NCI-H446 treated with DMSO at 0.1 percent for 48 hours (cell line): Measurements from ENCODE around the gene PLCD3.

Source experiments
- DNase-seq: peaks from one replicate; lab custom pipeline; 2025; lab: John Stamatoyannopoulos, UW

PLCD3 gene

DNA sequence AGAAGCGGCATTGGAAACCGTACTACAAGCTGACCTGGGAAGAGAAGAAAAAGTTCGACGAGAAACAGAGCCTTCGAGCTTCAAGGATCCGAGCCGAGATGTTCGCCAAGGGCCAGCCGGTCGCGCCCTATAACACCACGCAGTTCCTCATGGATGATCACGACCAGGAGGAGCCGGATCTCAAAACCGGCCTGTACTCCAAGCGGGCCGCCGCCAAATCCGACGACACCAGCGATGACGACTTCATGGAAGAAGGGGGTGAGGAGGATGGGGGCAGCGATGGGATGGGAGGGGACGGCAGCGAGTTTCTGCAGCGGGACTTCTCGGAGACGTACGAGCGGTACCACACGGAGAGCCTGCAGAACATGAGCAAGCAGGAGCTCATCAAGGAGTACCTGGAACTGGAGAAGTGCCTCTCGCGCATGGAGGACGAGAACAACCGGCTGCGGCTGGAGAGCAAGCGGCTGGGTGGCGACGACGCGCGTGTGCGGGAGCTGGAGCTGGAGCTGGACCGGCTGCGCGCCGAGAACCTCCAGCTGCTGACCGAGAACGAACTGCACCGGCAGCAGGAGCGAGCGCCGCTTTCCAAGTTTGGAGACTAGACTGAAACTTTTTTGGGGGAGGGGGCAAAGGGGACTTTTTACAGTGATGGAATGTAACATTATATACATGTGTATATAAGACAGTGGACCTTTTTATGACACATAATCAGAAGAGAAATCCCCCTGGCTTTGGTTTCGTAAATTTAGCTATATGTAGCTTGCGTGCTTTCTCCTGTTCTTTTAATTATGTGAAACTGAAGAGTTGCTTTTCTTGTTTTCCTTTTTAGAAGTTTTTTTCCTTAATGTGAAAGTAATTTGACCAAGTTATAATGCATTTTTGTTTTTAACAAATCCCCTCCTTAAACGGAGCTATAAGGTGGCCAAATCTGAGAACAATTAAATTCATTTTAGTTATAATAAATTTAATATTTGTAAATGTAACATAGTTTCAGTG is 17.7 kb upstream of the PLCD3 start:
- DNase-seq: peak; percentile 42

DNA sequence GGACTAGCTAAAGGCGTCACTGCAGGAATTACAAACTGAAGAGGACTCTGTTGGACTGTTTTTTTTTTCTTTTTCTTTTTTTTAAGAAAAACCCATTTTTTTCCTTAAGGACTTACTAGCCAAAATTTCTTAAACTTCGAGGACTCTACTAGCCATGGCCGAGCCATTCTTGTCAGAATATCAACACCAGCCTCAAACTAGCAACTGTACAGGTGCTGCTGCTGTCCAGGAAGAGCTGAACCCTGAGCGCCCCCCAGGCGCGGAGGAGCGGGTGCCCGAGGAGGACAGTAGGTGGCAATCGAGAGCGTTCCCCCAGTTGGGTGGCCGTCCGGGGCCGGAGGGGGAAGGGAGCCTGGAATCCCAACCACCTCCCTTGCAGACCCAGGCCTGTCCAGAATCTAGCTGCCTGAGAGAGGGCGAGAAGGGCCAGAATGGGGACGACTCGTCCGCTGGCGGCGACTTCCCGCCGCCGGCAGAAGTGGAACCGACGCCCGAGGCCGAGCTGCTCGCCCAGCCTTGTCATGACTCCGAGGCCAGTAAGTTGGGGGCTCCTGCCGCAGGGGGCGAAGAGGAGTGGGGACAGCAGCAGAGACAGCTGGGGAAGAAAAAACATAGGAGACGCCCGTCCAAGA is 16.8 kb upstream of the PLCD3 start:
- peak; percentile 46 for DNase-seq

DNA sequence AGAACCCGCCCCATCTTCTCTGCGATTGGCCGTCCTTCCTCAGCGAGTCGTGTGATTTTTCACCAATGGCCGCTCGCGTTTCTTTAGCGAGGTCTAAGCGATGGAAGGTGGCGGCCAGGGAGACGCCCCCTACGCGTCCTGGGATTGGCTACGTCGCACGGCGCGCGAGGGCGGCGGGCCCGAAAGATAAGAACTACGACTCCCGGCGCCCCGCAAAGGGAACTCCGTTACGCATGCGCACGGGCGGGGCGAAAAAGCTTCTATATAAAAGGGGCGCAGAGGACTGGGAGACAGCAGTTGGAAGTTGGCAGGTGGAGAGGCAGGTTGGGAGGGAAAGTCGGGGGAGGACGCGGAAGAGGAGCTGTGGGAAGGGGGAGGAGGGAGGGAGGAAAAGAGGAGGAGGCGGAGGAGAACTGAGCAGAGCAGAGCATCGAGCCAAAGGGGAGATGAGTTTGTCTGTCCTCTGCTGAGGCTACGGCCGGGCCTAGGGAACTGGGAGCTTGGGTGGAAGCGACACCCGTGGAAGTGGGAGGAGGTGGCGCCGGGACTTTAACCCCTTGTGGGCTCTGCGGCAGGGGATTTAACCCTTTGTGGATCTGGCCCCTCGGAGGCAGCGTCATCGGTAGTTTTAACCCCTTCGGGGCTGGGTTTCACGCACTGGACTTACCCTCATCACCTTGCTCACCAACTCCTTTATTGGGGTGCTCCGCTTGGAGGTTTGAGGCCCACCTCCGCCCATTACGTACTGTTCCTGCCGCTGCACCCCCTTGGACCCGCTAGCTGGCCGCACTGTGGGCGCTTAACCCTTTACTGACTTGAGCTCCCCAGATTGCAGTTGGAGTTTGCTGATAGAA is 16.1 kb upstream of the PLCD3 start, which contains the start of gene HEXIM1:
HEXIM1 (plus strand) TSS at position 293 of the 854 bp plus-strand sequence. CDS start 716 bp downstream, outside the sequence.
- peak; percentile 99 for DNase-seq

DNA sequence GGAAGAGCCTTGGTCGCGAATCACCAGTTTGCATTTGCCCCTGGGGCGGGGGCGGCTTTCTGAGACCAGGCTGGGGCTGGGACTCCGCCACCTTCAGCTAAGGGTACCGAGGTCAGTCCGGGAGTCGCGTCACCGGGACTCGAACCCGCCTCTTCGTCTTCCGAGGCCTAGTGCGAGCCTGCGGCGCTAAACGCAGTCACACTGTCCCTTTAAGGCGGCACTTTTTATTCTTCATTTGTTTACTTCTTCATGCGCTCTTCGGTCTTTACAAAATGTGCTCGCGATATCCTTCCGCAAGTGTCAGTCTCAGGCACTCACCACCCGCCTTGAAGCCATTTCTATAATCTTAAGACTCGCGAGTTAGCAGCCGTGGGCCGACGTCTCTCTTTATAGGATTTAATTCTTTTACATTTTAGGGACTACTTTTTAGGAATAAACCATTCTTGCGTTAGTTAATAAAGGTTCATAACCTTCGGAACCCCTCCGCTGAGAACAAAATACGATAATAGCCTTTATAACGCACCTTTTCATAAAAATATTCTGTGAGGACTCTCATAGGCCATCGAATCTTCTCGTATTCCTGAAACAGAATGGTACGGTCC is 15.4 kb upstream of the PLCD3 start:
- DNase-seq: peak; percentile 96

DNA sequence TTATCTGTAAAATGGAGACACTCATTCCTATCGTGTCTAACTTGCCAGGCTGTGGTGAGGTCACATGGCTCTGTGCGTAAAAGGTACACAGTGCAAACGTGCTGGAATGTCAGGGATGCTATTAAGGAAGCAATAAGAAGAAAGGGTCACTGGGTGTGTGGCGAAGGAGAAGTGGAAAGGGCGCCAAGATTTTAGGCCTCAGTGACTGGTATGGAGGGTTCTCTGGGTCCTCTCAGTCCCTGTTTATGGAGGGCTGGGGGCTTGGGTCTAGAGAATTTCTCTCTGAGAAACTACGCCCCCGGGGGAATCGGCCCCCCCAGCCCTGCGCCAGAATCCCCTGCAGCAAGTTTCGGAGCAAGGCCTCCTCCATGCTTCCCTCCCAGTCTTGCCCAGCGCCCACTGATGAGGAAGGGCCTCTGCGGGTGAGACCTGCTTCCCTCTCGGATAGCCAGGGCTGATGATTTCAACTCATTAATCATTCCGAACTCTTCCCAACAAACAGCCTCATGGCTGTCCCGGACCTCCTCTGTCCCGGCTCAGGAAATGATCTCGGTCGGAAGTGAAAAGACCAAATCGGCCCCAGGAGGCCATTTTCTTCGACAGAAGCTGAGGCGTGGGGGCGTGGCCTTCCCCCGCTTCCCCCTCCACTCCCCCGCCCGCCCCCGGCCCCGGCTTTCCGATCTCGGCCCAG is 14.7 kb upstream of the PLCD3 start:
- DNase-seq: peak; percentile 60

DNA sequence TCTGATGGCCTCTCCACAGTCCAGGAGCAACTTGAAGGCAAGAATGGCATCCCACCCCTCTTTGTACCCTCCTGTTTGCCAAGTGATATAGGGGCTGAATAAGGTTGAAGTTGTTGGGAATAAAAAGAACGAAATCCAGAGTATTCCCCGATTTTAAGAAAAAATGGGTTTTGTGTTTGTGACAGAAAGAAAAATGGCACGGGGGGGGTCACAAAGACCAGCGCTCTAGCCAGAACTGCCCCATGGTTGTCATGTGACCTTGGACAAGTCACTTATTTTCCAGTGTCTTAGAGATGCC is 14.2 kb upstream of the PLCD3 start:
- no peak for DNase-seq

DNA sequence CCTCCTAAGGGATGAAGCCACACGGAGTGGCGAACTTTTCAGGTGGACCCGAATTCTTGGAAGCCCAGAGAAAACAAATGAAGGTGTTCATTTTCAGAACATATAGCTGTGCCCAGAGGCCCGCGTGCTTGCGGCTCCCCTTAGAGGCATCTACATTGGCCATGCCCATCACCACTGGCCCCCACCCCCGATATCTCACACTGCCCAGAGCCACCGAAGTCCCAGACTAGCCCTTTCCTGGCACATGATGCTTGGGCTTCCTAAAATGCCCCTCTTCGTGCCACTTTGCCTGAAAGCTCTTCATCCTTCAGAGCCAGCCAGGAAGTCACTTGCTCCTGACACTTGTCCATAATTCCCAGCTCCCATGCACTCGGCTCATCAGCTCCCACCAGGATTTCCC is 13.9 kb upstream of the PLCD3 start:
- no peak for DNase-seq

DNA sequence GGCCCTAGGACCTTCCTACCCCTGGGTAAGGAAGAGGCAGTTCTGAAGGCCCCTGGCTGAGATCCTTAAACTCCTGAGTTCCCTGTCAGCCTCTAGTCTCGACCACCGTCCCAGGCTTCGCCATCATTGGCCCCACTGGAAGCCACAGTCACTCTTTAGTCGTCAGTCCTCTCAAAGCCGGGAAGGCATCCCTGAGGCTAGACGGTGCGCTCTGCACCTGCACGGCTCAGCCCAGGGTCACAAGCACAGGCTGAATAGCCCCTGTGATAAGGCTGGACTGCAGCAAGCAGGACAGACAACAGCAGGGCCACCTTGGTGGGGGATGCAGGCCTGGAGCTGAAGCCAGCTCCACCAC is 12.7 kb upstream of the PLCD3 start:
- no peak for DNase-seq

DNA sequence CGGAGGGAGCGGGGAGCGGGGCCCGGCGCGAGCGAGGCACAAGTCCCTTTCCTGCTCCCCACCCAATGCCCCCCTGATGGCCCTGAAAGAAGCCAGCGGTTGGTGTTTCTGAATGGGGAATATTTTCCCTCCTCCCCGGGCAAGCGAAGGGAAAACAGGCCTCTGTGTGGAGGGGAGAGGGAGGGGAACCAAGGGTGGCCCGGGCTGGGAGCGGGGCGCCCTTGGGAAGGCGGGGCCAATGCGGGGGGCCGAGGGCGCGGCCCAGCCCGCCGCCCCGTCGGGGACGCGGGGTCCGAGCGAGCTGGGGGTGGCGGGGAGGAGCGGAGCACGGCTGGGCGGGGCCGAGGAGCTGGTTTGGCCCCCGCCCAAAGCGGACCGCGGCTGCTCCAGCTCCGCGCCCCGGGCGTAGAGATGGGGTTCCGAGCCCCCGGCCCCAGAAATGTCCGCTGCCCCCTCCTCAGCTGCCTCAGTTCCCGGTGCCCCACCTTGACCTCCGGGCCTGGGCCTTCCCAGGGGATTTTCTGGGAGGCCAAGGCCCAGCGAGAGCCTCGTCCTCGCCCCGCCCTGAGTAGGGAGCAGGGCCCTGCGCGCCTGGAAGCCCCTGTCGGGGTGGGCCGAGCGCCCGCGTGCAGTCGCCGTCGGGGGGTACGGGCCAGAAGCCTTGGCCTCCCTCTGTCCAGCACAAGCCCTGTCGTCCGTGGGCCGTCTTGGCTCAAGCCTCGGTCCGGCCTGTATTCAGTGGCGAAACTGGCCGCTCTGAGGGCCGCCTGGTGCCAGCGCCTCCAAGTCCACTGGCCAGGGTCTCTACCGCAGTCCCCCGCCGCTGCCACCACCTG is 12.1 kb upstream of the PLCD3 start:
- DNase-seq: no peak

DNA sequence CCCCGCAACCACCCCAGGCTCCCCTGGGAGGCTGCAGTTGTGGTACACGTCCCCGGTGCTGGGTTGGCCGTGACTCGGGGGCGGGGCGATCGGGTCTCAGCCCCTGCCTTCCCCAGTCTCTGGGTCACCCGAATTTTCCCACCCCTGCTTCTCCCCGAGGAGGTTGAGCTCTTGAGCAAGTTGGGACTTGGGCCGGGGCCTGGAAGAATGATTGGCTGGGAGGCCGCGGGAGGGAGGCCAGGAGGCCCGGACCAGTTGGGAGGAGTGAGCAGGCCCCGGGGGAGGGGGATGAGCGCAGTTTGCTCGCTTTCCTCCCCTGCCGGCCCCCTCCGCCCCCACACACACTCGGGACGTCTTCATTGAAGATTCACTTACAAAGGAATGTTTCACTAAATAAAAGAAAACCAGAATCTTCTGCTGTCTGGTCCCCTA is 11.5 kb upstream of the PLCD3 start:
- DNase-seq: no peak

DNA sequence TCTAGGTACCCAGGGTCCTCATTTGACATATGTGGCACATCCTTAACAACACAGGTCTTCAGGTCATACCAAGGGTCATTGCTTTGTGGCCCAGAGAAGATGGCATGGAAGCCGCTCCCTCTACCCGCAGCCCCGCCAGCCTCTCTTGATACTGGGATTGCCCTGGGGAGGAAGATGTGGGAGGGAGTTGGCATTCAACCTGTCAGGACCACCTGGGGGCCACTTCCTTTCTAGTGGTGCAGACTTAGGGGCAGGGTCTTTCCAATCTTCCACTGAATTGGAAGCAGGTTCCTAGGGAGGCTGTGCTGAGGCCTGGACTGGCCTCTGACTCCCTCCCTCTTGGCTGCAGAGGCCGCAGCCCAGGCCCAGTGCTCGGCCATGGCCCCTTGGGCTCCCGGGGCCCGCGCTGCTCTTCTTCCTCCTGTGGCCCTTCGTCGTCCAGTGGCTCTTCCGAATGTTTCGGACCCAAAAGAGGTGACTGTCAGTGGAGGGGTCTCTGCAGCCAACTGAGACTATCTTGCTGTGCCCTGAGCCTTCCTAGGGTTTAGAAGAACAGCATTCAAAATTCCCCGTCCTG is 10.9 kb upstream of the PLCD3 start:
- no peak for DNase-seq

DNA sequence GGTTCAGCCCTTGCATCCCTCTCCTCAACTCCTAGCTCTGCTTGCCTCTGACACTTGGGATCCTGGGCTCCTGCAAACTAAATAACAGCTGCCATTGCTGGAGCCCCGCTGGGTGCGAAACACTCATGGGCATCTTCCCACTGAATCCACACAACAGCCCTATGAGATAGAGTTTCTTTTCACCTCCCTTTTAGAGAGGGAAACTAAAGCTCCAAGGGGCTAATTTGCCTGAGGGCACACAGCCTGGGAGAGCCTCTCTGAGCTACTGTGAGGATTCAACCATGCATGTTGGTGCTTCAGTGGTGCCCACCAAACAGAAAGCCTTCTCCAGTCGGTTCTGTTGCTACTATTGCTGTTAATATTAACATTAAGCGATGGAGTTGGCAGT is 7.2 kb upstream of the PLCD3 start:
- DNase-seq: no peak

DNA sequence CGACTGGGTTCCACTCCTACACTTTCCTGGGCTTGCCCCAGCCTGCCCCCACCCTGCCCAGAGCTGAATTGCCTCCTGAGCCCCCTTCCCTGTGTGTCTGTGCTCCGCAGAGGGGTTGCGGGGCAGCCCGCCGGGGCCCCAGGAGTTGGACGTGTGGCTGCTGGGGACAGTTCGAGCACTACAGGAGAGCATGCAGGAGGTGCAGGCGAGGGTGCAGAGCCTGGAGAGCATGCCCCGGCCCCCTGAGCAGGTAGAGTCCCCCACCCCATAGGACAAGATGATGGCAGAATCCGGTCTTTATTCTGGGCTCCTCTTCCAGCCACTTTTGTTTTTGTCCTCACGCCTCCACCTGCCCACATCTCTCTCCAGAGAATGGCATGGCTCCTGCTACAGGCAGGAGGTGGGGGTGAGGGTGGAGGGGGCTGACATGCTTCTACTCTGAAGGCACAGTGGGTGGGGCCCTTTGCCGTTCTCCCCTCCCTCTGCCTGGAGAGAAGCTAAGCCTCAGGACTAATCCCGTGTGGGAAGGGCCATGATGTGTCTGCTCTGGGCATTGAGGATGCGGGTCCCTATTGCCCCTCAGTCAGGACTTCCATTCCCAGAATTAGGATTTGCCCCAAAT is 6.7 kb upstream of the PLCD3 start:
- no peak for DNase-seq

DNA sequence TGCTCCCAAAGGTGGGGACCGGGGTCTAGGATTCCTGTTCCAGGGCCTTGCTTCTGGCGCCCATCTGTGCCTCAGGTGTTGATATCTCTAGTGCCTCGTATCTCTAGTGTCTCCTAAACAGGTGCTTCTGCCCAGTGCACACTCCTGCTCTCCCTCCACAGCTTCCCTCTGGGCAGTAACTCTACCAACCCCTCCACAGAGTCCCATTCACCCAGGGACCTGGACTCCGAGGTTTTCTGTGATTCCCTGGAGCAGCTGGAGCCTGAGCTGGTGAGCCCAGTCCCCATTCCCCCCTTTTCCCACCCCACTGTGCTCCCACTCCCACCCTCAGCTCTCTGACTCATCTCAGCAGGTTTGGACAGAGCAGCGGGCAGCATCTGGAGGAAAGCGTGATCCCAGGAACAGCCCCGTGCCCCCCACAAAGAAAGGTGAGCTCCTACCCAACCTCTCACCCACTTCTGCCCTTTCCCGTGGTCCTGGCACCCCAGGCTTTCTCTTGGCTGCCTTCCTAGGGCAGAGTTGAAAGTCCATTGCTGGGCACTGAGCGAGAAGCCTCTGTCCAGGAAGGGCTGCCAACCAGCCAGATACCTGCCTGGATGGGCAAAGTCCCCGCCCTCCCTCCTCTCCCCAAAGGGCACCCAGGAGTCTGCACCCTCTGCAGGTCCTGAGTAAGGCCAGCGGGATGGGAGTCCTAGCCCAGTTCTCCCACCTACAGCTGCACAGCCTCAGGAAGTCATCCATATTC is 5.4 kb upstream of the PLCD3 start:
- DNase-seq: no peak

DNA sequence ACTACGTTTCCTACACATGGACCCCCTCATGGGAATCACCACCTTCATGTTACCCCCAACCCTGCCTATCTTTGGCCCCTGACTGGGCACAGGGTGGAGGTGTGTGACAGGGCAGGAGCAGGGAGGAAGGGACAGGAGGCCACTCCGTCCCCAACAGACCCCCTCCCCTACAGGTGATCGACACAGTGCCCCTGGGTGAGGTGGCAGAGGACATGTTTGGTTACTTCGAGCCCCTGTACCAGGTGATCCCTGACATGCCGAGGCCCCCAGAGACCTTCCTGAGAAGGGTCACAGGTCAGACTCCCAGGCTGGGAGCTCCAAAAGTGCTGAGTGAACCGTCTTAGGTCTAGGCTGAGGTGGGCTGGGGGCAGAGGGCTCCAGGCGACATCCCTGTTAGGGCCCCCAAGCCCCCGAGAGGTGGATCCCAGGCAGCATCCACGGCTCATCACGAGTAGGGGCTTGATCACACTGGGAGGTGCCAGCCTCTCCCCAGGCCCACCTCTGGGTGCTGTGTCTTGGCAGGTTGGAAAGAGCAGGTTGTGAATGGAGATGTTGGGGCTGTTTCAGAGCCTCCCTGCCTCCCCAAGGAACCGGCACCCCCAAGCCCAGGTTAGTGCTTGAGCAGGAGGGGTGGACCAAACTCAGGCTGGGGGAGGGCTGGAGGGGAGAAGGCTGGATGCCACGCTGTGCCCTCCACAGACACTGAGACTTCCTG is 4.7 kb upstream of the PLCD3 start:
- no peak for DNase-seq

DNA sequence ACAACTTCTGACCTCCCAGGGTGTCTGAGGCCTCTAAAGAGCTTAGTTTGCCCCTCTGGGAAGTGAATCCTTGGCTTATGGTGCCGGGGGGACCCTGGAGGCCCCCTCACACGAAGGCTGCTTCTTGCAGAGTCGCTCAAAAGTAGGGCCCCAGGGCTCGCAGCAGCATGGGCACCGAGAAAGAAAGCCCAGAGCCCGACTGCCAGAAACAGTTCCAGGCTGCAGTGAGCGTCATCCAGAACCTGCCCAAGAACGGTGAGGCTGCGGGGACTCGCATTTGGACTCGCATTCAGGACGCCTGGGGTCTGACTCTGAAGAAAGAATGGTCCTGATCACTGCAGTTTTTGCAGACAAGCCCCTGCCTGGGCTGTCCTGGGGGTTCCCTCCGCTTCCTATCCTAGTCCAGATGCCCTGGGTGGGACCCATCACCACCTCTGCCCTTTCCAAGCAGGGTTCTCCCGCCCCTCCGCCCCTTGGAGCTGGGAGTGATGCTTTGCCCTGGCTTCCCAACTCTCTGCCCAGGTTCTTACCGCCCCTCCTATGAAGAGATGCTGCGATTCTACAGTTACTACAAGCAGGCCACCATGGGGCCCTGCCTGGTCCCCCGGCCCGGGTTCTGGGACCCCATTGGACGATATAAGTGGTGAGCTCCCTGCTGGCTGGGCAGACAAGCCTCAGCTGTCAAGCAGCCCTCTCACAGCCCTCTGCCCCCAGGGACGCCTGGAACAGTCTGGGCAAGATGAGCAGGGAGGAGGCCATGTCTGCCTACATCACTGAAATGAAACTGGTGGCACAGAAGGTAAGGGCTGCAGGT is 3.9 kb upstream of the PLCD3 start:
- DNase-seq: no peak

DNA sequence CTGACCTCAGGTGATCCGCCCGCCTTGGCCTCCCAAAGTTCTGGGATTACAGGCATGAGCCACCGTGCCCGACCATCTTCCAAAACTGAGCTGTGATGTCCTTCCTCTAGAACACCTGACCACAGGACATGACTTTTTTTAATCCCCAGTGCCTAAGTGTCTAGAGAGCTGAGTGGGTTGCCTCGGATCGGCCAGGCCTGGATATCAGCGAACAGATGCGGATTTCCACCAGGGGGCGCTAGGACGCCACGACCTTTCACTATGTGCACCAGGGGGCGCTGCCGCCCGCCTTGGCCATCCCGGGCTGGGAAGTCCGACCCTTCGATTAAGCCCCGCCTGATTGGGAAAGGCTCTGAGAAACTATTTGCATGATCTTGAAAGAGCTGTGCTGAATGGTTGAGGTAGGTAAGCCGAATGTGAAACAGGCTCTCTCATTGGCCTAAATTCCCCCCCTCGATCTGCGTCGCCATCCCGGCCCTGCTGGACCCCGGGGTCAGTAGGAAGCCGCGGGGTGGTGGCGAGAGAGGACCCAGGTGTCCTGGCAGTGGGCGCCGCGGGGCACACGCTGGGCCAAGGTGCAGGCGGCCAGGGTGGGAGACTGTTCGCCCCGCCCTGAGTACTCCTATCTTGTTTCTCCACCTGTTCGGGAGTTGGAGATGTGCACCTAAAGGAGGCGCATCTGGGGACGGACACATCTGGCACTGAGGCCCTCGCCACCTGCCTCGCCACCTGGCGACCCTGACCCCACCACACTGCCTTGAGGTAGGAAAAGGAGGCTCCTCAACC is 3.1 kb upstream of the PLCD3 start, which contains the start of gene ACBD4:
ACBD4 (plus strand) TSS at position 496 of the 786 bp plus-strand sequence. CDS start 458 bp downstream, outside the sequence.
- DNase-seq: peak; percentile 91
